GM18861 (cell line): ENCODE data around the gene ZYX.
"Not testable (repeated sequence)": the region's sequence is repeated elsewhere in the genome, so short reads cannot be mapped to it uniquely, and the experiment has no call there.

Experiments used
- ATAC-seq: cut with Tn5 transposase; IDR thresholded peaks from one replicate; pipeline ENCODE4 v1.9.1; 2021; ENCODE audit not compliant: unreplicated experiment

ZYX gene

DNA sequence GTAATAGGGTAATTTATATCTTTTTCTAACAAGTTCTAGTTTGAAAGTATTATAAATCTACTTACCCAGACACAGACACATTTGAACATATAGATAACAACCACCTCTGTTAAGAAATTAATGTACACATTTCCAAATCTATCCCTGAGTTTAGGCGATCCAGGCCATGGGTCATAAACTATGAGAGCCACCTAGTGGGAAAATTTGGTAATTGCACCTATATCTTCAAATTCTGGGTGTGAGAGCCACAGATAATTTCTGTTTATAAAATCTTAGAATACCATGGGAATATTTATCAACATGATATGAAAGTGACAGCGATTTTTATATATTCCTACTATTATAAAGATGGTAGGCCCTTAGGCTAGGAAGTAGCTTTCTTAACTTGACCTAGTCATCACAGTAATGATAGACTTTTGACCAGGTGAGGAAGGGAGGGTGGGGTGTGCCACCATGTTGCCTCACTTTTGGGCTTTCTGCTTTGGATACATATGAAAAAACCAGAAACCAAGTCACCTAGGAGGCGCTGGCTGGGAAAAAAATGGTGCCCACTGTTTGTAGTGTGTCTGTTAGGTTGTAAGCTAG is 35.5 kb downstream of the ZYX start:
- ATAC-seq = peak; percentile 54

DNA sequence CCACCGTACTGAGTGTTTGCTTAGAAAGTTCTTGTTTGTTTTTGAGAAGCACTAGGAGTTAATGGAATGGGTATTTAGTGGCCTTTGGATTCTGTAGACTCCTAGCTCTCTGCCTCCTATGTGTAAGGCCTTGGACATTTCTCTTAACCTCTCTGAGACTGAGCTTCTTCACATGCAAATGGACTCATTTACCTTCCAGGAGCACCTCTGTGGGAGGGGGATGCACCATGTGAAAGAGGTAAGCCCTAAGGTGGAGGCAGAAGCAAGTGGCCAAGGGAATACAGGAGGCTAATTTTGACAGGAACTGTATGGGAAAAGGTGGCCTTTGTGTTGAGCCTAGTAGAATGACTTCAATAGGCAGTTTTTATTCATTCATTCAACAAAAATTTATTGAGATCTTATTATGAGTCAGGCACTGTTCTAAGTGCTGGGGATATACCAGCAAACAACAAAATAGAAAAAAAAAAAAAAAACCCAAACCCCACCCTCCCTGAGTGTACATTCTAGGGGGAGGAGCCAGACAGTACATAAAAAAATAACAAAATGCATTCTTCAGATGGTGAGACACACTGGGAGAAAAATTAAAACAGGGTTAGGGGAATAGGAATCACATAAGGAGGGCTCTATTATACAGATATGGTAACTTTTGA is 36.7 kb downstream of the ZYX start:
- no peak for ATAC-seq

DNA sequence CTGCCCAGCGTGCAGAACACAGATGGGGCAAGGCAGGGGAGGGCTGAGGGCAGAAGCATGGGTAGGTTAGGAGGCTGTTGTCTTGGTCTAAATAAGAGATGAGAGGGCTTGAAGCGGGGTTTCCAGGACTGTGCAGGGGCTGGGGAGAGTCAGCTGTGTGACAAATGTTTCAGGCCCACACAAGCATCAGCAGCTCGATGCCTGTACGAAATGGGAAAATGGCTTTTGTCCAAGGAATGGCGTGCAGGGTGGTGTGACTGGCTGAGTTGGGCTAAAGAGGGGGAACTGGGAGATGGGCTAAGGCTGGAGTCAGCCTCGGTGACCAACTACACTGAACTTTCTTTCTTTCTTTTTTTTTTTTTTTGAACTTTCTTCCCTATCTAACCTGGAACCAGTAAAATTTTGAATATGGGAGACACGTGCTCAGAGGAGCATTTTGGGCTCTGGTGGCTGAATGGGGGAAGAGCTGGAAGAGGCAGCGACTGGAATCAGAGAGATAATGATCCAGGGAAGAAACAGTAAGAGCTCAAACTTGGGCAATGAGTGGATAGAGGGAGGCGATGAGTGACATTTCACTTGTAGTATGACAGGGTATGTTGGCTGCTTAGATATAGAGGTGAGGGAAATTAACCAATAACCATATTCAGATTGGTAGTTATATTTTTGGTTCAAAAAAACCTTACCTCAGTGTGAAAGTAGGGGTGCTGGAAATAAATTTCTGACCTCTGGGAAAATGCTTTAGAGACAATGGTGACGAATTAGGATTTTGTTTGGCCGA is 37.7 kb downstream of the ZYX start:
- no peak for ATAC-seq

DNA sequence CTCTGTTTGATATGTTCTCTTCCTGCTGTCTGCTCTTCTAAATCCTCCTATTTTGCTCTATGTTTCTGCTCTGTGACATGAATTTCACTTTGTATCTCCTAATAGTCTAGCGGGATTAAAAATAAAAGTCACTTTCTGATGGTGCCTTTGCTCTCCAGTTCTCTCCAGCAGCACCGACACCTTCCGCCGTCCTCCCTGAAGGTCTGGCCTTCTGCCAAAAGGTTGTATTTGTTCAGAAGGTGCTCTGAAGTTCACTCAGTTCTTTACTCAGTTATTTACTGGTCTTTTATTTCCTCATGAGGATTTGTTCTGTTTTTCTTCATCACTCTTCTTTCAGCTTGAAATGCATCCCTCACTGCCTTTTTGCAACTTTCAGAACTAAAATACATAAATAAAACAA is 38.7 kb downstream of the ZYX start:
- ATAC-seq = no peak

DNA sequence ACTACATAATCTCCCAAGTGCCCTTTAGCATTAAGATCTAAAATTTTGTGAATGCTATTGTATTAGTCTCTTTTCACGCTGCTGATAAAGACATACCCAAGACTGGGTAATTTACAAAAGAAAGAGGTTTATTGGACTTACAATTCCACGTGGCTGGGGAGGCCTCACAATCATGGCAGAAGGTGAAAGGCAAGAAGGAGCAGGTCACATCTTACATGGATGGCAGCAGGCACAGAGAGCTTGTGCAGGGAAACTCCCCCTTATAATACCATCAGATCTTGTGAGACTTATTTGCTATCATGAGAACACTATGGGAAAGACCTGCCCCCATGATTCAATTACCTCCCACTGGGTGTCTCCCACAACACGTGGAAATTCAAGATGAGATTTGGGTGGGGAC is 39.5 kb downstream of the ZYX start:
- ATAC-seq = not testable (repeated sequence)

DNA sequence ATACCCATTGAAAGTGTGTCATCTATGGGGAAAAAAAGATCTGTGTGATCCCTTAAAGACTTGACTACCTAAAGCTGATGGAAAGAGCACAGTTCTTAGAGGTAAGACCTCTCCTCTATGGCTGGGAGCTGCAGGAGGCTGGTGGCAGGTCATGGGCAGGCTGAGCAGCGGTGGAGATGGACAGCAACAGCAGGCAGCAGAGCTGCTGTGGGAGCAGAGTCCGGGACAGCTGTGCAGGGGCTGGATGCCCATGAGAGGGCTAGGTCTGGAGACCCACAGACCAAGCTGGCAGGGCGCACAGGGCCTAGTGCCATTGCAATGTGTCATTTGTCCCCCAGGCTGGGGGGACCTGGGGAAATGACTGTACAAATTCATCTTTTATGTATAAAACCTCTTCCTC is 40.9 kb downstream of the ZYX start:
- no peak for ATAC-seq

DNA sequence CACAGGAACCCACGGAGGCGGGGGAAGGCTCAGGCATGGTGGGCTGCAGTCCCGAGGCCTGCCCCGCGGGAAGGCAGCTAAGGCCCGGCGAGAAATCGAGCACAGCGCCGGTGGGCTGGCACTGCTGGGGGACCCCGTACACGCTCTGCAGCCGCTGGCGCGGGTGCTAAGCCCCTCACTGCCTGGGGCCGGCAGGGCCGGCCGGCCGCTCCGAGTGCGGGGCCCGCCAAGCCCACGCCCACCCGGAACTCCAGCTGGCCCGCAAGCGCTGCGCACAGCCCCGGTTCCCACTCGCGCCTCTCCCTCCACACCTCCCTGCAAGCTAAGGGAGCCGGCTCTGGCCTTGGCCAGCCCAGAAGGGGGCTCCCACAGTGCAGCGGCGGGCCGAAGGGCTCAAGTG is 43.3 kb downstream of the ZYX start:
- not testable (repeated sequence) for ATAC-seq

DNA sequence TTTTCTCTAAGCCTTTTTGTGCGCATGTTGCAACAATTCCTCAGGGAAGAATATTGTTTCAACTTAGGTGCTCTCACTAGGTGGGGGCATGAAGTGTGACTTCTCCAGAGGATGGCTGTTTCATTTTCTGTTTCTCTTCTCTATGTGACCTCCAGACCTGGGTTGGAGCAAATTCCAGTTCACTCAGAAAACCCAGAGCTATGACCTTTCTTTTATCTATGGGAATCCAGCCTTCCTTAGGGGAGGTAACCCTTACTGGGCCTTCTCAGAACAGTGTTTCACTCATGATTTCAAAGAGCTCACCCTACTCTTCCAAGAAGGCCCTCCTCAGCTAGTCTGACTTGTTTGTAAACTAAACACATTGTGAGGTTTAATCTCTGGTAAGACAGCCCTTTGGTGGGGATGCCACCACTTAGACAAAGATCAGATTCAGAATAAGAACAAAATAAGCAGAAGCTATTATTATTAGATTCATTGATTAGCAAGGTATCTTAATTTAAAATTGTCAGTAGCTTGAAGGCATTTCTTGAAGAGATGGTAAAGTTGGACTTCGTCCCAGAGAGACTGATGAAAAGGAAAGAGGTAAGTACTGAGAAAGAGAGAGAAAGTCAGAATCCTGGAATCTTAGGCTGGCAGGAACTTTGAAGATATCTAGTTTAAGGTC is 45.5 kb downstream of the ZYX start:
- no peak for ATAC-seq

DNA sequence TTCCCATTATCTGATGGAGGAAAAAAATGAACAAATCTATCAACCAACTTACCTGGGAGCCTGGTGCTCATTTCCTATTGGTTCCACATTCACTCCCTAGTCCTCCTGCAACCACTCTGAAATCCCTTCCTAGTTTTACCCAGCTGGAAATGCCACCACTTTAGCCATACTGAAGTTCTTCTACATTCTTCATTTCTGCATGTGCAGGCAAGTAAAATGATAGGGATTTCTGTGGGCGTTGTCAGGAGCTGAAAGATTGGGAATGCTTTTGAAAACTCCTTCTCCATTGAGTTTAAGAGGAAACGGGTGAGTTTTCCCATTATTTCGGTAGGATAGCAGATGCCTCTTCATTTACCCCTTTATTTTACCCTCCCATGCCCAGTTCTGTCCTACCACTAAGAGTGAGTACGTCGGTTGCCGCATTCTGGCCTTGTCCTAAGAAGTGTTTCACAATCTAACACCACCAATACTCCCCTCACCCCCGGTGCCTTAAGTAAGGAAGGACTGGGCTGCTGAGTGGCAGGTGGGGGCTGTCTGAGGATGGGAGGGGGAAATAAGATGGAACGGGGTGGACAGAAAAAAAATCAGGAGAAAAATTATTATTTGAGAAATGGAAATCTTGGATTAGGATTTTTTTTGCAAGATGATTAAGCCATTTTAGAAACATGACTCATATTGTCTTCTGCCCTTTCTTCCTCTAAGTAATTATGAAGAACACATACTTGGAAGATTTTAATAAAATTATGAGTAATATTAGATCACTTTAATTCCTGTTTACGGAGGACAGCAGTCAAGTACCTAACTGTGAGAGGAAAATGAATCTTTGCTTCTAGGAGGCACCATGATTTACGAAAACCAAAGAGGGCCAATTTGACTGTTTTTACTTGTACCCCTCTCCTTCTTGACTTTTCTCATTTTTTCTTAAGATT is 48.9 kb downstream of the ZYX start:
- ATAC-seq = no peak

DNA sequence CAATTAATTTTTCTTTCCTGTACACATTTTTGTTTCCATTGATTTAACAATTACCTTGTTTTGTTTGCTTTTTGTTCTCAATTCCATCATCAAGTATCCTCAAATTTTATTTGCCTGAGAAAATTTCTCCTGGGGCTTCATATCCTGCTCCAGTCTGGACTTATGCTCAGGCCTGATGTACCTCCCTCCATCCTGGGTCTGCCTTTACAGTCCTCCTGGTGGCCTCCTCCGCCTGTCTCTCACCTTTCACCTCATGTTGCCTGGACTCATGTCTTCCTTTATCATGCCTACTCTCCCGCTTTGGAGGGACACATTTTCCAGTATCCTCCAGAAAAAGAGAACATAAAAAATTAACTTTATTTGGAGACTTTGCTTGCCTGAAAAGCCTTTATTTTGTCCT is 50.0 kb downstream of the ZYX start:
- no peak for ATAC-seq

DNA sequence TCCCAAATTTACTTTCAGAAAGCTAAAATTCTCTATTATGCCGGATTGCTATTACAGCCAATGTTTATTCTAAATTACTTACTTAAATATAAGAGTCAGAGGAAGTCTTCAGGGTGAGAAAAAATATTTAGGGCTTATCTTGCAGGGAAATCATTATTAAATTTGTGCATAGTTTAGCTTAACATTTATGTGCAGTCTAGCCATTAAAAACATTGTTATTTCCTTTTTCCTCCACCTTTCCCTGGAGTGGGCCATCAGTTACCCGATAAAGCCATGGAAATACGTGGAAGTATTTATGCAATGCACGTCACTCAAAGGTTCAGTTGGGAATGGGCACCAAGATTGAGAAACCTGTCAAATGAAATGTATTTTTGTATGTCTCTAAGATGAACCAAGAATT is 52.6 kb downstream of the ZYX start:
- no peak for ATAC-seq

DNA sequence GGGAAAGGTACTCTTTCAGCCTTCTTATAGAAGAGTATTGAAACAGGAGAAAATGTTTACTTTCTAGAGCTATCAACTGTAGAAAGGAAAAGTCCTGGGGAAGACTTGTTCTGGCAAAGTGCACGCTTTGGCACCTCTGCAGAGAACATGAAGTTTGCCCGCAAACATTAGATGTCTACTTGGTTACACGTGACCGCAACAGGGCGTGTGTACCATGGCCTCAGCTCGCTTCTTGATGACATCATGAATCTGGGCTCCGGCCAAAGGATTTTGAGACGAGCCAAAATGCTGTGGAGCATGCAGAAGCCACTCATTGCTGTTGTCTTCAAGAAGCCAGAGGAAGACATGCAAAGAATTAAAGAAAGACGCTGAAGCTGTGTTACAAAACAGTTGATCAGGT is 53.5 kb downstream of the ZYX start:
- ATAC-seq = no peak

DNA sequence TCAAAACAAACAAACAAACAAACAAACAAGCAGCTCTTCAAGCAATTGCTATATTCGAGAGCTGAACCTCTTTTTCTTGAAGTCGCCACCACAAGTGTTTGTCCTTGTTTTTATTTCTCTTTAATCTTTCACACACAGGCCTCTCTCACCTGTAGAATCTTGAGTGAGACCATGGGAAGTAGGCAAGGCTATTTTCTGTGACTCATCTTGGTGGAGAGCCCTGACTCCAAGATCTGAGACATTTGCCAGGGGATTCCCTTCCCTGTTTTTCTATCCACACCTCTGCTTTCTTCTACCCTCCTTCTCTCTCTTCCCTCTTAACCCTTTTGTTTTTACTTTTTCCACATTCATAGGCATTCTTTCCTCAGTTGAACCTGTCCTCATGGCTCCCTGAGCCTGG is 54.1 kb downstream of the ZYX start:
- no peak for ATAC-seq

DNA sequence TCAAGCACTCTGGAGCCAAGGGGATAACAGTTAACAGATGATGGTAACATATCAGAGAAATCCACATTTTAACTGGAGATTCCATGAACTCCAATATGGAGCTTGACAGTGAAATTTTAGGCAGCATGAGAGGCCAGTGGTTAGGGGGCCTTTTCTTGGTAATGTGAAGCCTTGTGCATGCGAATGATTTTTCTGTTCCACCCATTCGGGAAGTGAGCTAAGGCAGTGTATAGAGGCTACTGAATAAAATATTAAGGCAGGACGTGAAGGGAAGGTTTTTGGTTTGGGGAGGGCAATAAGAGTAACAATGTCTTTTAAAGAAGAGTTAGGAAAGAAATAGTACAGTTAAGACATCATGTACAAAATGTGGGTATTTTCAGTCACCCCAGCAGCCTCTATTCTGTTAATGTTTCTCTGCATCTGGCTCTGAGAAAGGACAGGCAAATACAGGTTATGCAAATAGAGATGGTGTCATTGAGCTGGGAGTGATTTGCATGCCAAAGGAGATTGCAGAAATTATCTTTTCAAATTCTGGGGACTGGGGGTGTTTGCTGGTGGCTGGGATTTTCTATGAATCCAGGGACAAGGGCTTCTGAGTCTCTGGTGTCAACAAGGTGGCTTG is 55.3 kb downstream of the ZYX start:
- ATAC-seq = peak; percentile 92

DNA sequence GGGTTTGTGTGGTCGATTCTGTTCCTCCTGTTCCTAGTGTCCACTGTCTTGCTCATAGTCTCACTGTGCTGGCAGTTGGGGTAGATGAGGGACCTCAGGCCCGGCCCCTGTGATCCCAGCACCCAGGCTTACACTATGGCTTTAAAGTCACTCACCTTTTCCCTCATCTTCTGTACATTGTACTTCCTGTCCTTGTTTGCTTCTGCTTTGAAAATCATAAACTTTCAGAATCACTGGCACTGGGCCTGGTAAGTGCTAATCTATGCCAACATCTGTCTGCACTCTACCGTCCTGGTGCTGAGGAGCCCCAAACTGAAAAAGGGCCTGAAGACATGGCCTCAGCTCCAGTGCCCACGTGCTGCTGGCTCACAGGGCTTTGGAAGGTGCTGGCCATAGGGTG is 56.4 kb downstream of the ZYX start:
- ATAC-seq = no peak

DNA sequence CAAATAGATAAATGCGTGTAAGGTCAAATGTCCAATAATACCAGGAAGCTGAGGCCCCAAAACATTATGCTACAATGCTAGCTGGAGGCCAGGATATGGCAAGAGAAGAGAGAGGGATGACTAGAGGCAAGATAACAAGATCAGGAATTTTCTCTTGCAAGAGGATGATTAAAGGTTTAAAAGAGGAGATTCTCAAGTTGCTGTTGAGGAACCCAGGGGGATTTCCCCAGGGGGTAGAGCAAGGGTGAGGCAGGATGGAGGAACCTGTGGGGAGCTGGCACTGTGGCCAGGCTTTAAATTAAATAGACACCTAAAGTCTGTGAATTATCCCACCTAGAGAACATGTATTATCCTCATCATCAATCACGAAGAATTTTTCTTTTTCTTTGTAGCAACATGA is 58.7 kb downstream of the ZYX start:
- ATAC-seq = no peak
